Keratinocyte (primary cell): ENCODE measurements around the gene ELOA. TPM values are rescaled to one million over a fixed set of nuclear protein-coding genes. Genes with fewer than 3 reads are reported as not detected.

Source experiments
- DNase-seq: peaks from one replicate; pipeline ENCODE4 v3.0.0-alpha.2; 2011; ENCODE audit warnings: low read depth, missing footprints, low spot score
- FAIRE-seq: peaks from 2 replicates; lab custom pipeline; 2011; peaks lifted over from hg19 to GRCh38; lab: Jason Lieb, UNC
- H2AFZ ChIP-seq: 2 replicates; pipeline ENCODE4 v1.6.0; 2012; ENCODE audit warnings: low read length, control low read depth, inconsistent platforms; ENCODE audit not compliant: control insufficient read depth
- H3K27ac ChIP-seq: 2 replicates; pipeline ENCODE4 v1.5.1; 2011; ENCODE audit warnings: low read length; ENCODE audit not compliant: control insufficient read depth, insufficient read depth
- H3K27me3 ChIP-seq: 3 replicates; pipeline ENCODE4 v1.6.0; 2011; ENCODE audit warnings: low read length; ENCODE audit not compliant: control insufficient read depth, insufficient read depth; ENCODE audit errors: extremely low read depth
- H3K36me3 ChIP-seq, 2 experiments: 2 replicates in 1 of 2; 3 replicates in 1 of 2; pipeline ENCODE4 v1.5.1; 2011; ENCODE audit warnings: low read length in 2 of 2, mild to moderate bottlenecking in 1 of 2; ENCODE audit not compliant: control insufficient read depth in 2 of 2, insufficient read depth in 2 of 2; ENCODE audit errors: extremely low read depth in 1 of 2
- H3K4me1 ChIP-seq: 3 replicates; pipeline ENCODE4 v1.5.1; 2011; ENCODE audit warnings: low read length; ENCODE audit not compliant: control insufficient read depth, insufficient read depth; ENCODE audit errors: extremely low read depth
- H3K4me2 ChIP-seq: 3 replicates; pipeline ENCODE4 v1.6.0; 2011; ENCODE audit warnings: low read depth, low read length; ENCODE audit not compliant: control insufficient read depth, insufficient read depth; ENCODE audit errors: extremely low read depth
- H3K4me3 ChIP-seq, 3 experiments: fragments of 200-600 bp in 1 of 3; sonication (generic) in 1 of 3; 2 replicates in 2 of 3; 3 replicates in 1 of 3; pipeline ENCODE4 v1.5.1; 2011 to 2016; ENCODE audit warnings: low read length in 3 of 3, mild to moderate bottlenecking in 3 of 3, control low read depth in 2 of 3, inconsistent platforms in 1 of 3, low read depth in 1 of 3, mixed read lengths in 1 of 3, mixed run types in 1 of 3, moderate library complexity in 1 of 3; ENCODE audit not compliant: control insufficient read depth in 2 of 3, insufficient read depth in 2 of 3; ENCODE audit errors: extremely low read depth in 1 of 3
- H3K79me2 ChIP-seq: 2 replicates; pipeline ENCODE4 v1.6.0; 2012; ENCODE audit warnings: low read length; ENCODE audit not compliant: control insufficient read depth, insufficient read depth
- H3K9ac ChIP-seq: 3 replicates; pipeline ENCODE4 v1.6.0; 2011; ENCODE audit warnings: low read length; ENCODE audit not compliant: control insufficient read depth, insufficient read depth; ENCODE audit errors: extremely low read depth
- H3K9me1 ChIP-seq: 3 replicates; pipeline ENCODE4 v1.6.0; 2011; ENCODE audit warnings: low read length; ENCODE audit not compliant: control insufficient read depth, insufficient read depth; ENCODE audit errors: extremely low read depth
- H3K9me3 ChIP-seq: 2 replicates; pipeline ENCODE4 v1.5.1; 2012; ENCODE audit warnings: low read depth, low read length; ENCODE audit not compliant: control insufficient read depth
- H4K20me1 ChIP-seq: 3 replicates; pipeline ENCODE4 v1.6.0; 2011; ENCODE audit warnings: low read length; ENCODE audit not compliant: control insufficient read depth, insufficient read depth; ENCODE audit errors: extremely low read depth
- EZH2 ChIP-seq: IDR thresholded peaks from one replicate; pipeline ENCODE4 v1.6.1; 2012; ENCODE audit warnings: inconsistent platforms, mild to moderate bottlenecking, low read length, moderate library complexity
- dilution Hi-C: fragments of 300-500 bp; cut with MboI; formaldehyde crosslinking; loops from one replicate; pipeline ENCODE4 v1.7.0; 2020; ENCODE audit warnings: low sequenced_read_pairs; ENCODE audit not compliant: extremely low pct_ligation_motif_present
- polyA plus RNA-seq, 5 experiments: library from polyadenylated mRNA; depleted of rRNA in 3 of 5; stranded (reverse) in 3 of 5; stranded (forward) in 1 of 5; unstranded in 1 of 5; fragments of >200 nt; gene quantifications; 1 replicate in 1 of 5; 2 replicates in 3 of 5; 3 replicates in 1 of 5; pipeline versions ENCODE4 v1.2.1 to v1.2.3, GENCODE V29; 2011 to 2012; ENCODE audit warnings: missing spikeins in 2 of 5, low read depth in 1 of 5, low replicate concordance in 1 of 5
- TF ChIP-seq, protein P1 (sequence below), 3 experiments: IDR thresholded peaks in 1 of 3; conservative IDR thresholded peaks in 1 of 3; optimal IDR thresholded peaks in 1 of 3; 2 replicates in 2 of 3; 3 replicates in 1 of 3; pipeline versions ENCODE3 to v1.5.1; 2011; ENCODE audit warnings: low read length in 3 of 3, mild to moderate bottlenecking in 3 of 3, moderate library complexity in 2 of 3, control low read depth in 1 of 3, inconsistent platforms in 1 of 3; ENCODE audit not compliant: insufficient read depth in 2 of 3; ENCODE audit errors: extremely low read depth in 1 of 3

Gene ELOA
- polyA plus RNA-seq, 1 donor (not counting 4 experiments of a cell fraction or from before 2014, with no cell fraction given), result 31.8 TPM

DNA sequence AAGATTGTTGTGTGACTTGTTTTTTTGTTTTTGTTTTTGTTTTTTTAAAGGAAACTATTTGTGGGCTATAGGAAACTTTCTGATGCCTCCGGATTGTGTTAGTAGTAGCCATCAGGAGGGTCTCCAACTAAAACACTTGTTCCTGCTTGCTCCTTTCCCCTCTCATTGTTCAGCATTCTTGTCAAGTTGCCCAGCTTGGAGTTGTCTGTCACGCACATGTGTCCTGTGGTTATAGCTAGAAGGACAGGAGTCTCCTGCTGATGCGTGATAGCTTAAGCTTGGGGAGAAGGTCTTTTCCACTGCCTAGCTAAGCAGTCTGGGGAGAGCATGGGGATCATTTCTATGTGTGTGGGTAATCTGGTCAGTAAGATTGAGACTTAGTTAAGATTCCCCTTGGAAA, 44.4 kb downstream of the ELOA start:
- Histone ChIP-seq H3K79me2 (peaks cover 23% of the 10 kb centered on the region), H3K36me3 (peaks cover 10 to 20% of the 10 kb centered on the region in 2 experiments), H3K27me3 (no peaks in the 10 kb centered on the region), H3K9me3 (no peaks in the 10 kb centered on the region), H4K20me1 (no peaks in the 10 kb centered on the region), H3K4me2 (no peak overlapping the region), H2AFZ (no peak overlapping the region), H3K9me1 (no peaks in the 10 kb centered on the region), H3K27ac (no peak overlapping the region), H3K4me1 (peaks cover 18% of the 10 kb centered on the region), H3K4me3 (no peak overlapping the region), H3K9ac (no peak overlapping the region)
- DNase-seq (no peak), FAIRE-seq (no peak)
- TF ChIP-seq EZH2, result no peak
- TF ChIP-seq, protein P1, sequence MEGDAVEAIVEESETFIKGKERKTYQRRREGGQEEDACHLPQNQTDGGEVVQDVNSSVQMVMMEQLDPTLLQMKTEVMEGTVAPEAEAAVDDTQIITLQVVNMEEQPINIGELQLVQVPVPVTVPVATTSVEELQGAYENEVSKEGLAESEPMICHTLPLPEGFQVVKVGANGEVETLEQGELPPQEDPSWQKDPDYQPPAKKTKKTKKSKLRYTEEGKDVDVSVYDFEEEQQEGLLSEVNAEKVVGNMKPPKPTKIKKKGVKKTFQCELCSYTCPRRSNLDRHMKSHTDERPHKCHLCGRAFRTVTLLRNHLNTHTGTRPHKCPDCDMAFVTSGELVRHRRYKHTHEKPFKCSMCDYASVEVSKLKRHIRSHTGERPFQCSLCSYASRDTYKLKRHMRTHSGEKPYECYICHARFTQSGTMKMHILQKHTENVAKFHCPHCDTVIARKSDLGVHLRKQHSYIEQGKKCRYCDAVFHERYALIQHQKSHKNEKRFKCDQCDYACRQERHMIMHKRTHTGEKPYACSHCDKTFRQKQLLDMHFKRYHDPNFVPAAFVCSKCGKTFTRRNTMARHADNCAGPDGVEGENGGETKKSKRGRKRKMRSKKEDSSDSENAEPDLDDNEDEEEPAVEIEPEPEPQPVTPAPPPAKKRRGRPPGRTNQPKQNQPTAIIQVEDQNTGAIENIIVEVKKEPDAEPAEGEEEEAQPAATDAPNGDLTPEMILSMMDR (optimal IDR thresholded peaks at IDR 0.05 in 1 of 3, IDR thresholded peaks at IDR 0.05 in 1 of 3, conservative IDR thresholded peaks at IDR 0.05 in 1 of 3; ENCODE audit: extremely low read depth in 1 of 3, insufficient read depth in 2 of 3, low read length in 3 of 3), result no peak
- dilution Hi-C loops, result no loop called here

DNA sequence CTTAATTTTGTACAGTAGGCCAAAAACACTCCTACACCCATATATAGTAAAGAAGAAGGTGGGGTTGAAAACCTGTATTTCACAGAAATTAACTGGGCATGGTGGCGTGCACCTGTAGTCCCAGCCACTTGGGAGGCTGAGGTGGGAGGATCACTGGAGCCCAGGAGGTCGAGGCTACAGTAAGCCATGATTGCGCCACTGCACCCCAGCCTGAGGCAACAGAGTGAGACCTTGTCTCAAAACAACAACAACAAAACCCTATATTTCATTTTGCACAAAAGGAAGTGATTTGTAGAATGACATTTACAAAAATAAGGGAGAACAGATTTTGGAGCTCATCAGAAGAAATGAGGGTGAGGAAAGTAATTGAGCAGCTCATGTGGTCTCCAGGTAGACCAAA, 45.4 kb downstream of the ELOA start:
- H3K4me2 ChIP-seq, result no peak overlapping the region

More for the DNA sequence above, 45.4 kb downstream of the ELOA start:
- H3K9ac ChIP-seq, result no peak overlapping the region
- FAIRE-seq, result no peak
- no peaks in the 10 kb centered on the region for H3K9me3 ChIP-seq
- H3K4me3 ChIP-seq, result no peak overlapping the region
- H3K9me1 ChIP-seq, result no peaks in the 10 kb centered on the region
- H3K36me3 ChIP-seq, result peaks cover 18 to 24% of the 10 kb centered on the region in 2 experiments
- no peak for DNase-seq
- dilution Hi-C loops, result no loop called here
- no peaks in the 10 kb centered on the region for H3K27me3 ChIP-seq
- H3K4me1 ChIP-seq, result peaks cover 26% of the 10 kb centered on the region
- TF ChIP-seq EZH2, result no peak
- TF ChIP-seq, protein P1 (optimal IDR thresholded peaks at IDR 0.05 in 1 of 3, IDR thresholded peaks at IDR 0.05 in 1 of 3, conservative IDR thresholded peaks at IDR 0.05 in 1 of 3; ENCODE audit: extremely low read depth in 1 of 3, insufficient read depth in 2 of 3, low read length in 3 of 3), result no peak
- peaks cover 27% of the 10 kb centered on the region for H3K79me2 ChIP-seq
- H3K27ac ChIP-seq, result no peak overlapping the region
- H4K20me1 ChIP-seq, result no peaks in the 10 kb centered on the region
- no peak overlapping the region for H2AFZ ChIP-seq
